ENCODE results near the gene PRDX1. TPM values are rescaled to one million over a fixed set of nuclear protein-coding genes. Genes with fewer than 3 reads are reported as not detected.
"Not testable (repeated sequence)": the region's sequence is repeated elsewhere in the genome, so short reads cannot be mapped to it uniquely, and the experiment has no call there.

PRDX1 gene
- total RNA-seq, 1 experiment from 2014 or later, result 1,108 TPM

DNA sequence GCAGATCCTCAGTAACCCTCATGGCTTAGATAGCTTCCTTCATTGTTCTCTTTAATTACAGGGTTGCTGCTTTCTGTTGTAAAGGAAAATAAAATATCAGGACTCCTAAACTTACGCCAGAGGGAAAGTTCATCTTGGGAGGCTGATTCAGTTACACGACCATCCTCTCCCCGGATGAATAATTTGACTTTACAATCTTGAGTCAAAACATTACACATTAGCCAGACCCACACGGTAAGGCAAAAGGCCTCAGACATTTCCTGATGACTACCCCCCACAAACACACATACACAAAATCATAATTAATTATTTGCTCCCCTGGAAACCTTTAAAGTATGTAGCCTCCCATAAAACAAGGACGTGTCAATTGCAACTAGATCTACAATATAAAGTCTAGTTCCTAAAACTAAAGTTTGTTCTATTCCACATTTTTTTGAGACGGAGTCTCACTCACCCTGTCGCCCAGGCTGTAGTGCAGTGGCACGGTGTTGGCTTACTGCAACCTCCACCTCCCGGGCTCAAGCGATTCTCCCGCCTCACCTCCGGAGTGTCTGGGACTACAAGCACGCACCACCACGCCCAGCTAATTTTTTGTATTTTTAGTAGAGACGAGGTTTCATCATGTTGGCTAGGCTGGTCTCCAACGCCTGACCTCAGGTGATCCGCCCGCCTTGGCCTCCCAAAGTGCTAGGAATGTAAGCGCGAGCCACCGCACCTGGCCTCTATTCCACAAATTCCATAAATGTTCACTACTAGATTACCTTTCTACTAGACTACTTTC lies 830 bp upstream of the PRDX1 start:
- DNase-seq (ENCODE audit: low spot score), result no peak
- POLR2A ChIA-PET (ENCODE audit: low non-redundant PET), result interaction anchor here (0.6 to 2.0 kb wide), 11 partner anchors 9 to 725 kb away, joined by 3 to 18 read pairs (median 5); partner anchors contain the start of genes CCDC163, GPBP1L1, MMACHC and TESK2
- H3K9me3 ChIP-seq (ENCODE audit: low read depth, low read length, poor library complexity, severe bottlenecking), result no peaks in the 10 kb centered on the region
- CTCF ChIA-PET, result no interaction called here
- intact Hi-C loops (cut with micrococcal nuclease; ENCODE audit: unreplicated experiment), result loop anchor here (2.0 kb wide), 1 partner anchor 28 kb away; the partner anchor contains the start of gene AKR1A1
- H3K4me3 ChIP-seq (ENCODE audit: low read depth, low read length, poor library complexity, severe bottlenecking), result peak overlapping the region; percentile 91
- BruUV-seq (replicated peaks), result TSS peak; percentile 100
- peak overlapping the region; percentile 91 for H3K27ac ChIP-seq (ENCODE audit: low read depth, low read length, poor library complexity, severe bottlenecking)
- peaks cover 16% of the 10 kb centered on the region for H3K36me3 ChIP-seq (ENCODE audit: insufficient read depth, low read length, poor library complexity, severe bottlenecking)
- peaks cover 20% of the 10 kb centered on the region for H3K4me1 ChIP-seq (ENCODE audit: insufficient read depth, low read length, poor library complexity, severe bottlenecking)
- TF ChIP-seq EZH2 (IDR thresholded peaks at IDR 0.05; ENCODE audit: borderline replicate concordance, low read depth, low read length, poor library complexity, severe bottlenecking), result no peak
- TF ChIP-seq, protein P1, sequence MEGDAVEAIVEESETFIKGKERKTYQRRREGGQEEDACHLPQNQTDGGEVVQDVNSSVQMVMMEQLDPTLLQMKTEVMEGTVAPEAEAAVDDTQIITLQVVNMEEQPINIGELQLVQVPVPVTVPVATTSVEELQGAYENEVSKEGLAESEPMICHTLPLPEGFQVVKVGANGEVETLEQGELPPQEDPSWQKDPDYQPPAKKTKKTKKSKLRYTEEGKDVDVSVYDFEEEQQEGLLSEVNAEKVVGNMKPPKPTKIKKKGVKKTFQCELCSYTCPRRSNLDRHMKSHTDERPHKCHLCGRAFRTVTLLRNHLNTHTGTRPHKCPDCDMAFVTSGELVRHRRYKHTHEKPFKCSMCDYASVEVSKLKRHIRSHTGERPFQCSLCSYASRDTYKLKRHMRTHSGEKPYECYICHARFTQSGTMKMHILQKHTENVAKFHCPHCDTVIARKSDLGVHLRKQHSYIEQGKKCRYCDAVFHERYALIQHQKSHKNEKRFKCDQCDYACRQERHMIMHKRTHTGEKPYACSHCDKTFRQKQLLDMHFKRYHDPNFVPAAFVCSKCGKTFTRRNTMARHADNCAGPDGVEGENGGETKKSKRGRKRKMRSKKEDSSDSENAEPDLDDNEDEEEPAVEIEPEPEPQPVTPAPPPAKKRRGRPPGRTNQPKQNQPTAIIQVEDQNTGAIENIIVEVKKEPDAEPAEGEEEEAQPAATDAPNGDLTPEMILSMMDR (conservative IDR thresholded peaks at IDR 0.05; ENCODE audit: low read depth, low read length), result no peak
- no peaks in the 10 kb centered on the region for H3K27me3 ChIP-seq (replicated peaks; ENCODE audit: insufficient read depth, low read depth, low read length, poor library complexity)

DNA sequence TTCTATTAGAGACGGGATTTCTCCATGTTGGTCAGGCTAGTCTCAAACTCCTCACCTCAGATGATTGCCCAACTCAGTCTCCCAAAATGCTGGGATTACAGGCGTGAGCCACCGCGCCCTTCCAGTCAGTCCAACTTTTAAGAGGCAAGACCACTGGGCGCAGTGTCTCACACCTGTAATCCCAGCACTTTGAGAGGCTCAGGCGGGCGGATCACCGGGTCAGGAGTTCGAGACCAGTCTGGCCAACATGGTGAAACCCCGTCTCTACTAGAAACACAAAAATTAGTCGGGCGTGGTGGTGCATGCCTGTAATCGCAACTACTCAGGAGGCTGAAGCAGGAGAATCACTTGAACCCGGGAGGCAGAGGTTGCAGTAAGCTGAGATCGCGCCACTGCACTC lies 1.9 kb downstream of the PRDX1 start:
- CTCF ChIA-PET; POLR2A ChIA-PET (ENCODE audit: low non-redundant PET): not testable (repeated sequence)

DNA sequence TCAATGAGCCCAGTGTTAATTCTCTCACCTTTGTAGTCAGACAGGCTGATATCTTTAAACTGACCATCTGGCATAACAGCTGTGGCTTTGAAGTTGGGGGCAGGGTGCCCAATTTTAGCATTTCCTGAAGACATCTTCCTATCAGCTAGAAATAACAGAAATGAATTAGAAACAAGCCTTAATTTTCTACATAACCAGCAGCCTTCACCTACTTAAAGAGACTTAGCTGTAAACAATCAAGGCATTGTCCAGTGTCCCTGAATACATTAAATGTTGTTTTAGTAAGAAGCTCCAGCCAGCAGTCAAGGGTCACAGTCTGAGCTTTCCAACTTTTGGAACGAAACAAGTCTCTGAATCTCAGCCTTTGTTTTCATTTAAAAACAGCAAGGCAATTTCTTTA lies 2.8 kb downstream of the PRDX1 start:
- CTCF ChIA-PET, result no interaction called here
- no peaks in the 10 kb centered on the region for H3K27me3 ChIP-seq (replicated peaks; ENCODE audit: insufficient read depth, low read depth, low read length, poor library complexity)
- no peak for DNase-seq (ENCODE audit: low spot score)
- TSS peak; percentile 22 for BruUV-seq (replicated peaks)
- TF ChIP-seq EZH2 (IDR thresholded peaks at IDR 0.05; ENCODE audit: borderline replicate concordance, low read depth, low read length, poor library complexity, severe bottlenecking), result no peak
- TF ChIP-seq, protein P1 (conservative IDR thresholded peaks at IDR 0.05; ENCODE audit: low read depth, low read length), result no peak
- peak overlapping the region; percentile 91 for H3K4me3 ChIP-seq (ENCODE audit: low read depth, low read length, poor library complexity, severe bottlenecking)
- H3K27ac ChIP-seq (ENCODE audit: low read depth, low read length, poor library complexity, severe bottlenecking), result no peak overlapping the region
- no peaks in the 10 kb centered on the region for H3K9me3 ChIP-seq (ENCODE audit: low read depth, low read length, poor library complexity, severe bottlenecking)
- POLR2A ChIA-PET (ENCODE audit: low non-redundant PET), result no interaction called here
- H3K36me3 ChIP-seq (ENCODE audit: insufficient read depth, low read length, poor library complexity, severe bottlenecking), result peaks cover 47% of the 10 kb centered on the region
- intact Hi-C loops (cut with micrococcal nuclease; ENCODE audit: unreplicated experiment), result no loop called here
- peaks cover 29% of the 10 kb centered on the region for H3K4me1 ChIP-seq (ENCODE audit: insufficient read depth, low read length, poor library complexity, severe bottlenecking)

More for the DNA sequence above, 1.9 kb downstream of the PRDX1 start:
- DNase-seq (ENCODE audit: low spot score); H3K27ac ChIP-seq (ENCODE audit: low read depth, low read length, poor library complexity, severe bottlenecking); H3K9me3 ChIP-seq (ENCODE audit: low read depth, low read length, poor library complexity, severe bottlenecking); BruUV-seq (replicated peaks); H3K27me3 ChIP-seq (replicated peaks; ENCODE audit: insufficient read depth, low read depth, low read length, poor library complexity); intact Hi-C loops (cut with micrococcal nuclease; ENCODE audit: unreplicated experiment): not testable (repeated sequence)
- peak overlapping the region; percentile 91 for H3K4me3 ChIP-seq (ENCODE audit: low read depth, low read length, poor library complexity, severe bottlenecking)
- peaks cover 30% of the 10 kb centered on the region for H3K4me1 ChIP-seq (ENCODE audit: insufficient read depth, low read length, poor library complexity, severe bottlenecking)
- H3K36me3 ChIP-seq (ENCODE audit: insufficient read depth, low read length, poor library complexity, severe bottlenecking), result peaks cover 42% of the 10 kb centered on the region

DNA sequence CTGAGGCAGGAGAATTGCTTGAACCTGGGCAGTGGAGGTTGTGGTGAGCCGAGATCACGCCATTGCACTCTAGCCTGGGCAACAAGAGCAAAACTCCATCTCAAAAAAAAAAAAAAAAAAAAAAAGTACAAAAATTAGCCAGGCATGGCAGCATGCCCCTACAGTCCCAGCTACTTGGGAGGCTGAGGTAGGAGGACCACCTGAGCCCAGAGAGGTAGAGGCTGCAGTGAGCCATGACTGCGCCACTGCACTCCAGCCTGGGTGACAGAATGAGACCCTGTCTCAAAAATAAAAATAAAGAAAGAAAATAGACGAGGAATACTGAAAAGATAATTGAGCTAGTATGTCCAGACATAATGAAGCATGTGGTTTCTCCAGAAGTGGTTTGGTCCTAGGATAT lies 3.3 kb downstream of the PRDX1 start:
- H3K4me1 ChIP-seq (ENCODE audit: insufficient read depth, low read length, poor library complexity, severe bottlenecking), result peaks cover 29% of the 10 kb centered on the region

More for the DNA sequence above, 3.3 kb downstream of the PRDX1 start:
- H3K9me3 ChIP-seq (ENCODE audit: low read depth, low read length, poor library complexity, severe bottlenecking); BruUV-seq (replicated peaks); H3K27me3 ChIP-seq (replicated peaks; ENCODE audit: insufficient read depth, low read depth, low read length, poor library complexity); H3K4me3 ChIP-seq (ENCODE audit: low read depth, low read length, poor library complexity, severe bottlenecking); H3K27ac ChIP-seq (ENCODE audit: low read depth, low read length, poor library complexity, severe bottlenecking); intact Hi-C loops (cut with micrococcal nuclease; ENCODE audit: unreplicated experiment); DNase-seq (ENCODE audit: low spot score); CTCF ChIA-PET: not testable (repeated sequence)
- POLR2A ChIA-PET (ENCODE audit: low non-redundant PET), result interaction anchor here (0.6 kb wide), 1 partner anchor 68 kb away, joined by 6 read pairs; no protein-coding TSS in a partner anchor
- H3K36me3 ChIP-seq (ENCODE audit: insufficient read depth, low read length, poor library complexity, severe bottlenecking), result peaks cover 53% of the 10 kb centered on the region

All from A673 (cell line).